ENCODE data around the gene NFILZ.

- TF ChIP-seq CTCF (IDR thresholded peaks at IDR 0.05) (no peak), POLR2A (IDR thresholded peaks at IDR 0.05) (no peak)
Measured at GRCh38 chr19:8614455-8614854, 16.0 kb upstream of the NFILZ start.

Measured in esophagus squamous epithelium (tissue), 4 donors.